Retina (tissue), 1 donor: ENCODE data around the gene SIGLEC9.

Experiments
- DNase-seq: peaks from one replicate; pipeline ENCODE4 v3.0.0-alpha.2; 2016

The SIGLEC9 gene

DNA sequence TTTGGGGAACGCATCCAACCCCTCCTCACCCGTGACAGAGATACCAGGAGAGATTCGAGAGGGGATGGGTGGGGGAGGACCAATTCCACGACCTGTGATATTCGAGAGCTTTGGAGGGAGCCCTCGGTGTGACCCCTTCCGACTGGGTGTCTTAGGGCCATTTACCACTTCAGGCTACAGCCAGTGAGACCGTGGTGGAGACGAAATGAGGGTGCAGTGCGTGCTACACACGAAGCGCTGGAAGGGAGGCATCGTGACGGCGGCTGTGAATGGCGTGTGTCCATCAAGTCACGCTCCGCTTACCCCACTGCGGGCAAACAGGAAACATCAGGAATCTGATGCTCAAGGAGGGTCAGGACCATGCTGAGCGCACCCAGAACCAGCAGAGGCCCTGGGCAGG lies 26.9 kb upstream of the SIGLEC9 start:
- DNase-seq = no peak

DNA sequence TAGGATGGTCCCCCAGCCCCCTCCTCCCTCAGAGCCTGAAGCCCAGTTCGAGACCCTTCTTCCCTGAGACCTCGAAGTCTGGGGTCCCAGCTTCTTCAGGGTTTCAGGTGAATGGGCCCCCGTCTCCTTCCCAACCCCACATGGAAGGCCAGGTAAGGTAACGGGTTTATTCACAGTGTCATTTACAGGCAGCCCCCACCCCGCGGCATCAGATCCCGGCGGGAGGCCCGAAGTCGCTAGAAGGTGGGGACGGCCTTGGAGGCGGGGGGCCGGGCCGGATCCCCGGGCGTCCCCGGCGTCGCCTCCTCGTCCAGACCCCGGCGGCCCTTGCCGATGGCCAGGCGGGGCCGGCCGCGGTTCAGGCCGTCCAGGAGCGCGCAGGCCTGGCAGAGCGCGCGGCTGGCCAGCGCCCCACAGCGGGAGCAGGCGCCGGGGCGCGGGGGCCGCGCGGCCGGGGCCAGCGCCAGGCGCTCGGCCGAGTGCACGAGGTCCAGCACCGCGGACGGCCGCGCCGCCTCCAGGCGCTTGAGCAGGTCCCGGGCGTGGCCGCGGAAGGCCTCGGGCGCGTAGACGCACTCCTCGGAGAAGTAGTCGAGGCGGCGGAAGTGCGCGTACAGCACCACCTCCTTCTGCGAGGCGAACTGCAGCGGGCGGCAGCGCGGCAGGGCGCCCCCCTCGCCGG lies 26.2 kb upstream of the SIGLEC9 start:
- DNase-seq = peak; percentile 31

DNA sequence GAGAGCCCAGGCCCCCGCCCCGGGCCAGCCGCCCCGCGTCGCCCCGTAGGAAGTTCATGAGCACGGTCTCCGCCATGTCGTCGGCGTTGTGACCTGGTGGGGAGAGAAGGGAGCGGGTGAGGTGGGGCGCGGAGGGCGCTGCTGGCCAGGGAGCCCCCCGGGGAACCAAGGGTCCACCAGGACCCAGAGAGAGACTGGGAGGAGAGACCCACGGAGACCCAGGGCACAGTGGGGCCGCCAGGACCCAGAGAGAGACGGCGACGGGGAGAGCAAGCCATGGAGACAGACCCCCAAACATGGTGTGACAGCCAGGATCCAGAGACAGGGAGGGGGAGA lies 25.7 kb upstream of the SIGLEC9 start:
- no peak for DNase-seq

DNA sequence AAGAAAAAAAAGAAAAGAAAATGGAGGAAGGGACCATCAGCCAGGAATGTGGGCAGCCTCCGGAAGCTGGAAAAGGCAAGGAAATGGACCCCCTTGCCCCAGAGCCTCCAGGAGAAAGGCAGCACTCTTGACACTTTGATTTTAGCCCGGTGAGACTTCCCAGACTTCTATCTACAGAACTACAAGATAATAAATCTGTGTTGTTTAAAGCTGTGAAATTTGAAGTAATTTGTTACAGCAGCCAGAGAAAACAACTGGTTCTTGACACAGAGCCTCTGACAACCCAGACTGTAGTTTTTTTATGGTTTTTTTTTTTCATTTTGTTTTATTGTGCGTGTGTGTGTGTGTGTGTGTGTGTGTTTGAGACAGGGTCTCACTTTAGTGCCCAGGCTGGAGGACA lies 24.1 kb upstream of the SIGLEC9 start:
- no peak for DNase-seq

GRCh38 chr19:51101171-51101865 lies 23.4 kb upstream of the SIGLEC9 start:
- DNase-seq = no peak

- no peak for DNase-seq
Observed at GRCh38 chr19:51102991-51103390, 21.7 kb upstream of the SIGLEC9 start.

- peak; percentile 55 for DNase-seq
Observed at GRCh38 chr19:51103926-51104341, 20.8 kb upstream of the SIGLEC9 start.

GRCh38 chr19:51107406-51108065 lies 17.2 kb upstream of the SIGLEC9 start:
- DNase-seq = no peak

DNA sequence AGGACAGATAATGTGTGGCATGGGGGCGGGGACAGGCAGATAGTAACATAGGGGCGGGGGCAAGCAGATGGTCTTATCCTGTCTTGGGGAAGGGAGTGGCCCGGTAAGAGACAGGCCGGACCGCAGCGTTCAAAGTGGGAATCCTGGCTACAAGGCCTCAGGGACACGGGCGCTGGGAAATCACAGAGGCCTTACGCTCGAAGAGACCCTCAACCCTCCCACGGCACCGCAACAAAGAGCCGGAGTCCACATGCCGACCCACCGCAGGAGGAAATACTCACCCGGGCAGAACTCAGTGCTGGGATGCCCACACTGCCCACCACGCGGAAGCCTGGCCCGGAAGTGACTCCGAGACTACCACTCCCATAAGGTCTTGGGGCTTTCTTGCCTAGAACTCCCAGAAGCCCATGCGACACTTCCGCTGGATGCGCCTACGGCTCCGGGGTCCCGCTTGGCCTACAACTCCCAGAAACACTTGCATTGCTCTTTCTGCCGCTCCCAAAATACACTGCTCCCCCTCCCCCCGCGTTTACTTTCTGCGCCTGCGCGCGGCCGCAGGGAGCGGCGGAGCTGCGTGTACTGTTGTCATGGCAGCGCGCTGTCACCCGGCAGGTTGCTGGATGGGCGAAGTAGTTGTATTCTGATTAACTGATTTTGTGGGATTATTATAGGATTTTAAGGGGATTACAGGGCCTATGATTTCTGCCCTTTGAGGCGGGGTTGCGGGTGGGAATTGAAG lies 16.5 kb upstream of the SIGLEC9 start, which contains the start of gene CTU1:
CTU1 (minus strand) TSS at position 344 of the 739 bp plus-strand sequence. CDS start 3,840 bp downstream, outside the sequence.
- peak; percentile 99 for DNase-seq

GRCh38 chr19:51108805-51109146 lies 15.9 kb upstream of the SIGLEC9 start:
- DNase-seq = no peak

DNA sequence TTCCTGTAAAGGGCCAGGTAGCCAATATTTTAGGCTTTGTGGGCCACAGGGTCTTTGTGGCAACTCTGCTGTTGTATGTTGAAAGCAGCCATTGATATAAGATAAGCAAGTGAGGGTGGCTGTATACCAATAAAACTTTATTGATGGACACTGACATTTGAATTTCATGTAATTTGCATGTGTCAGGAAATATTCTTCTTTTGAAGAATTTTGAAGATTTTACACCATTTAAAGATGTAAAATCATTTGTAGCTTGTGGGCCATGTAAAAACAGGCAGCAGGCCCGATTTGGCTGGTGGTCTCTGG lies 14.1 kb upstream of the SIGLEC9 start:
- no peak for DNase-seq

DNA sequence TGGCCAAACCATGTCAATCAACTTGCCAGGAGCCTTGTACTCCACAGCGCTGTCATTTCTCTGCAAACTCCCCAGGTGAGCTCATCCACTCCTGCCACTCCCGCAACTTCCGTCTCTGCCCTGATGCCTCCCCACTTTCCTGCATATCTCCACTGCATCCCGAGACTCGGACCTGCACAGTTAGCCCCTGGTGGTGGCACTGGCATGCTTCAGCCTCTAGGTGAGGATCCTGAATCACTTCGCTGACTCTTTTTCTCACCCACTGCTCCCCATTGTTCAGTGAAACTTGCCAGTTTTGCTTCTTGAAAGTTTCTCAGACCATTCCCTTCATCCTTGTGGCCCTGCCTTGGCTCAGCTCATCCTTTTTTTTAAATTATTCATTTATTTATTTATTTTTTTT lies 13.1 kb upstream of the SIGLEC9 start:
- no peak for DNase-seq

GRCh38 chr19:51114087-51114729 lies 10.5 kb upstream of the SIGLEC9 start:
- DNase-seq = no peak

DNA sequence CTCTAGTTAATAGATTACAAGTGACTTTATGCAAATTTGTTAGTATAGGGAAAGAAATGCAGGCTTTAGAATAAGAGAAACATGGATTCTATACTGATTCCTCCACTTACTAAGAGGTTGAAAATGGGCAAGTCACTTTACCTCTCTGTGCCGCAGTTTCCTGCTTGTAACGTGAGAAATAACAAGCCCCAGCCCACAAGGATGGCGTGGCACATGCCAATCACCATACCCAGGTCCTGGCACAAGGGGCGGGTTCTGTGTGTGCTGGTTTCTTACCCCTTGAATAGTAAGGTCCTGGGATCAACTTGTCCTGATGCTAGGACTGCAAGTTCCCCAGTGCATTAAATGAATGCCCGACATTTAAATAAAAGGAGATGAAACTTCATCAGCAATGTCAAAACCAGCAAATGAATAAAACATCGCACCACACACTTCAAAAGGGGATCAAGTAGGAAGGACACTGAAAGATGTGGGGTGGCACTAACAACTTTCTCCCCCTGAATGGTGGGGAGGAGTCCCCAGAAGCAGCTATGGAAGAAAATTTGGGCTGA lies 7.9 kb upstream of the SIGLEC9 start:
- no peak for DNase-seq

DNA sequence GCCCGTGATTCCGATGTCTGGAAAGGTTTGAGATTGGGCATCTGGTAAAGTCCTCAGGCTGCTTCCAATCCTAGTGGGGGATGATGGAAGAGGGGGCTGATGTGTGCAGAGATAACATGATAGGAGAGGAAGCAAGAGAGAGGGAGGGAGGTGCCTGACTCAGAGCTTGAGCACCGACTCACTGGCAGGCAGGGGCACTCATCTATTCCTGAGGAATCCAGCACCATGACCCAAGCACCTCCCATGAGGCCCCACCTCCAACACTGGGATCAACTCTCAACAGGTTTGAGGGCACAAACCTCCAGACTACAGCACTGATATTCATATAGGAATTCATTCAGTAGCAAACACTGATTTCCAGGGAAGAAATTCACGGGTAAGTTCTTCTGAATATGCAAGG lies 5.6 kb upstream of the SIGLEC9 start:
- DNase-seq = no peak

DNA sequence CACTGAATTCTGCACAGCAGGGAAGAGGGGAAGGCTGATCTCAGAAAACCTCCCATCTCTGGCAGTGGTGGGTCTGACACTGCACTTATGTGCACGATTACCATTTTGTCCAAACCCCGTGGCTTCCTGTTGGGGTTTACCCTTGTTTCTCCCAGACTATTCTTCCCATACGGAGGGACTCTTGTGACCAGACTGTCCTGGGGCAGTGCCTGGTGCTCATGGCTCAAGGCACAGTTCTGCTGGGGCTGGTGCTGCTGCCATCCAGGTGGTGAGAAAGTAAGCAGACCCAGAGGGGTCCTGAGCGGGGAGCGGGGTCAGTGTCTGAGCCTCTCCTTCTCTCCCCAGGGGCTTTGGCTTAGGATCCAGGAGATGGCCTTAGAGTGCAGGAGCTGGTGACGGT lies 5.1 kb upstream of the SIGLEC9 start:
- no peak for DNase-seq

DNA sequence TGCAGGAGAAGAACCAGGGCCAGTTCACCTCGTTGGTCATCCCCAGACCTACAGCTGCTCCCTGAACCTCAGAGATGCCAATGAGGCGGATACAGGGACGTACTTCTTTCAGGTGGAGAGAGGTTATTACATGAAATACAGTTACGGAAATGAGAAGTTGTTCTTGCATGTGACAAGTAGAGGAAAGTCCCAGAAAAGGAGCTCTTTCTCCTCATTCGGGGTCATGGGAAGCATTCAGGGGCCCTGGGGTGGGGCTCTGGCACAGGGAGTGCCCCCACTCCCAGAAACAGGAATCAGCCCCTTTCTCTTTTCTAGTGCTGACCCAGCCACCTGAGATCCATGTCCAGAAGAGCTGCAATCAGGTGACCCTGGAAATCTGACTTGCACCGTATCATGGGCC lies 4.5 kb upstream of the SIGLEC9 start:
- DNase-seq = no peak

DNA sequence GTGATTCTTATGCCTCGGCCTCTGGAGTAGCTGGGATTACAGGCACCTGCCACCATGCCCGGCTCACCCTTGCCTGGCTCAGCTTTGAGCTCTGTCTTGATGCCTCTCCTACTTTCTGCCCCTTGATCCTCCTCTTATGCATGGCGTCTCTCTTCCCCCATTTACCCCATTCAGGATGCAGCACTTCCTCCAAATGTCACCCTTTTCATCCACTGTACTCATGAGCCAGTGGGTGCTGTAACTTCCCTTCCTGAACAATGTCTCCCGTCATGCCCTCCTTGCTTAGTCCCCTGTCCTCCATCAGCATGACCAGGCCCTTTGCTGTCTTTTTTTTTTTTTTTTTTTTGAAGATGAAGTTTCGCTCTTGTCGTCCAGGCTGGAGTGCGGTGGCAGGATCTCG lies 3.4 kb upstream of the SIGLEC9 start:
- DNase-seq = no peak

- DNase-seq = no peak
Observed at GRCh38 chr19:51122112-51122981, 2.4 kb upstream of the SIGLEC9 start.

DNA sequence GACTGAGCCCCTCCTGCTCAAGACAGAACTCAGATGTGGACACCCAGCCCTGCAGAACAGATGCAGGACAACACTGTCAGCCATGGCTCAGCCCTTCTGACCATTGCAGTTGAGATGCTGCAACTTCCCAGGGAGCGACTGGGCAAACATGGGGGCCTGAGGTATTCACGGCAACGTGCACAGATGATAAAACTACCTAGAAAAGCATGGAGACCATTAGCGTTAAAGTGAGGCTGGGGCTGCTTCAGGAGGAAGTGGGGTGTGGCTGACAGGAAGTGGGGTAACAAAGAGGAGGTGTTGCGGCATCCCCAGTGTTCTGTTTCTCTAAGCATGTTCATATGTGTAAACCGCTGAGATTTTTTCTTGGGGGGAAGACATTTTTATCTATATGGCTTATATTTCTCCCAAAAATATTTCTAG lies 1.3 kb upstream of the SIGLEC9 start:
- DNase-seq = no peak

DNA sequence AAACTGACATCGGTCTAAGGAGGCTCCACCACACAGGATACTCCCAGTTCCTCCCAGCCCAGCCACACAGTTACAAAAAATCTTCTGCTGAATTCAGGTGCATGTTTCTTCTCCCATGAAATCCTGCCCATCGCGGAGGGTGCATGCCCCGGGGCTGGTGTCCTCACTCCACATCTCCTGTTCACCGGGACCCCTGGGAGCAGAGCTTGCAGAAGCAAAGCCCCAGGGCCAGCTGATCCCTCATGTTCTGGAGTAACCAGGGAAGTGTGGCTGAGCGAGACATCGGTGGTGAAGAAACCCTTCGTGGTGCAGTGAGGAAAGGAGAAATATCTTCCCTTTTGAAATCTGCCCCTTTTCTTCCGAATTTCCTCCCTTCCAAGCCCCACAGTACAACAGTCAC lies 904 bp upstream of the SIGLEC9 start:
- DNase-seq = no peak

- DNase-seq = no peak
Observed at GRCh38 chr19:51124216-51124615, 490 bp upstream of the SIGLEC9 start.
